Astrocyte (in vitro differentiated cells and primary cell): Measurements from ENCODE around the gene PEX6. TPM values are rescaled to one million over a fixed set of nuclear protein-coding genes. Genes with fewer than 3 reads are reported as not detected.

Experiments used
- DNase-seq: peaks from one replicate; pipeline ENCODE4 v3.0.0-alpha.2; 2010; ENCODE audit warnings: low read depth
- FAIRE-seq: peaks from 2 replicates; lab custom pipeline; 2011; peaks lifted over from hg19 to GRCh38; lab: Jason Lieb, UNC
- H2AFZ ChIP-seq: 2 replicates; pipeline ENCODE4 v1.6.0; 2012; ENCODE audit warnings: low read depth, low read length, inconsistent platforms
- H3K27ac ChIP-seq: 2 replicates; pipeline ENCODE4 v1.5.1; 2011; ENCODE audit warnings: low read depth, low read length, inconsistent platforms
- H3K27me3 ChIP-seq: 2 replicates; pipeline ENCODE4 v1.6.0; 2011; ENCODE audit warnings: low read length, inconsistent platforms; ENCODE audit not compliant: insufficient read depth
- H3K36me3 ChIP-seq: 2 replicates; pipeline ENCODE4 v1.5.1; 2011; ENCODE audit warnings: low read length, inconsistent platforms; ENCODE audit not compliant: insufficient read depth
- H3K4me1 ChIP-seq: 2 replicates; pipeline ENCODE4 v1.5.1; 2011; ENCODE audit warnings: low read length, inconsistent platforms; ENCODE audit not compliant: insufficient read depth
- H3K4me2 ChIP-seq: 2 replicates; pipeline ENCODE4 v1.6.0; 2012; ENCODE audit warnings: low read length, inconsistent platforms
- H3K4me3 ChIP-seq: 2 replicates; pipeline ENCODE4 v1.5.1; 2011; ENCODE audit warnings: low read depth, mild to moderate bottlenecking, low read length, inconsistent platforms; ENCODE audit not compliant: insufficient read depth
- H3K79me2 ChIP-seq: 2 replicates; pipeline ENCODE4 v1.6.0; 2012; ENCODE audit warnings: mild to moderate bottlenecking, low read length, inconsistent platforms; ENCODE audit not compliant: insufficient read depth
- H3K9ac ChIP-seq: 2 replicates; pipeline ENCODE4 v1.6.0; 2012; ENCODE audit warnings: mild to moderate bottlenecking, low read length, inconsistent platforms
- H3K9me3 ChIP-seq: 2 replicates; pipeline ENCODE4 v1.5.1; 2012; ENCODE audit warnings: low read depth, mild to moderate bottlenecking, low read length, inconsistent platforms; ENCODE audit not compliant: insufficient read depth
- H4K20me1 ChIP-seq: 2 replicates; pipeline ENCODE4 v1.6.0; 2012; ENCODE audit warnings: low read length, inconsistent platforms; ENCODE audit not compliant: insufficient read depth
- H3K27ac Mint-ChIP-seq: one replicate; pipeline ENCODE4 v1.8.0; 2021; ENCODE audit warnings: mild to moderate bottlenecking, mixed read lengths; ENCODE audit not compliant: unreplicated experiment
- H3K27me3 Mint-ChIP-seq: one replicate; pipeline ENCODE4 v1.8.0; 2021; ENCODE audit warnings: low read depth, mixed read lengths; ENCODE audit not compliant: unreplicated experiment
- H3K36me3 Mint-ChIP-seq: one replicate; pipeline ENCODE4 v1.8.0; 2021; ENCODE audit warnings: low read depth, mixed read lengths; ENCODE audit not compliant: unreplicated experiment
- H3K4me1 Mint-ChIP-seq: one replicate; pipeline ENCODE4 v1.8.0; 2021; ENCODE audit warnings: low read depth, mixed read lengths; ENCODE audit not compliant: unreplicated experiment
- H3K4me3 Mint-ChIP-seq: one replicate; pipeline ENCODE4 v1.8.0; 2021; ENCODE audit warnings: mild to moderate bottlenecking, moderate library complexity, mixed read lengths; ENCODE audit not compliant: unreplicated experiment
- H3K9me3 Mint-ChIP-seq: one replicate; pipeline ENCODE4 v1.8.0; 2021; ENCODE audit warnings: mild to moderate bottlenecking, mixed read lengths; ENCODE audit not compliant: unreplicated experiment
- EZH2 ChIP-seq: IDR thresholded peaks from 2 replicates; pipeline ENCODE4 v1.6.1; 2012; ENCODE audit warnings: mild to moderate bottlenecking, low read length, inconsistent platforms; ENCODE audit not compliant: insufficient read depth
- total RNA-seq: library from RNA; stranded (reverse); gene quantifications from 2 replicates; pipeline ENCODE4 v1.2.1, GENCODE V29; 2021
- TF ChIP-seq, protein P1 (sequence below): IDR thresholded peaks from 2 replicates; pipeline ENCODE4 v1.5.1; 2011; ENCODE audit warnings: low read depth, mild to moderate bottlenecking, inconsistent platforms, low read length, moderate library complexity; ENCODE audit not compliant: insufficient read depth

PEX6 gene
- total RNA-seq, 1 donor from 2014 or later: 22.7 TPM

DNA sequence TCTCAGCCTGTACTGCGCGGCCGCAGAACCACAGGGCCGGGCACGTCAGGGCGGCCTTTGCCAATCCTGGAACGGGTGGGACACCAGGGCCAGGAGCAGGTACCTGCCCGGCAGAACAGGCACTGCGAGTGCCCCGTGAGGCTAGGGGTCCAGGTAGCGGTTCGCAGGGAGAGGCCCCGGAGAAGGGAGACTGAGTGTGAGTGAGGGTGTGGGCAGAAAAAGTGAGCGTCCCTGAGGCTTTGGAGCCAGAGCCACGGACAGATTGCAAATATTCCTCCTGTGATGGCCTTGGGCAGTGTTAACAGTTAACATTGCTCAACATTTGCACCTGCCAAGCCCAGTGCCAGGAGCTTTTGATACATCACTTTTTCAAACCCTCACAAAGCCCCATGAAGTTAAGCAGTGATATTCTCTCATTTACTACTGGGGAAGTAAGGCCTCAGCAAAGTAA lies 17.9 kb downstream of the PEX6 start:
- H3K27me3 ChIP-seq: peaks cover 3% of the 10 kb centered on the region
- no peak for DNase-seq
- H3K9ac ChIP-seq: peak overlapping the region; percentile 23
- no peaks in the 10 kb centered on the region for H3K36me3 ChIP-seq
- TF ChIP-seq, protein P1, sequence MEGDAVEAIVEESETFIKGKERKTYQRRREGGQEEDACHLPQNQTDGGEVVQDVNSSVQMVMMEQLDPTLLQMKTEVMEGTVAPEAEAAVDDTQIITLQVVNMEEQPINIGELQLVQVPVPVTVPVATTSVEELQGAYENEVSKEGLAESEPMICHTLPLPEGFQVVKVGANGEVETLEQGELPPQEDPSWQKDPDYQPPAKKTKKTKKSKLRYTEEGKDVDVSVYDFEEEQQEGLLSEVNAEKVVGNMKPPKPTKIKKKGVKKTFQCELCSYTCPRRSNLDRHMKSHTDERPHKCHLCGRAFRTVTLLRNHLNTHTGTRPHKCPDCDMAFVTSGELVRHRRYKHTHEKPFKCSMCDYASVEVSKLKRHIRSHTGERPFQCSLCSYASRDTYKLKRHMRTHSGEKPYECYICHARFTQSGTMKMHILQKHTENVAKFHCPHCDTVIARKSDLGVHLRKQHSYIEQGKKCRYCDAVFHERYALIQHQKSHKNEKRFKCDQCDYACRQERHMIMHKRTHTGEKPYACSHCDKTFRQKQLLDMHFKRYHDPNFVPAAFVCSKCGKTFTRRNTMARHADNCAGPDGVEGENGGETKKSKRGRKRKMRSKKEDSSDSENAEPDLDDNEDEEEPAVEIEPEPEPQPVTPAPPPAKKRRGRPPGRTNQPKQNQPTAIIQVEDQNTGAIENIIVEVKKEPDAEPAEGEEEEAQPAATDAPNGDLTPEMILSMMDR: no peak
- TF ChIP-seq EZH2: no peak
- H3K4me2 ChIP-seq: peak overlapping the region; percentile 89
- Mint-ChIP-seq H3K9me3 (no peaks in the 10 kb centered on the region), H3K4me3 (no peak overlapping the region), H3K4me1 (no peaks in the 10 kb centered on the region), H3K36me3 (peaks cover 18% of the 10 kb centered on the region), H3K27ac (no peak overlapping the region), H3K27me3 (peaks cover 20% of the 10 kb centered on the region)
- FAIRE-seq: no peak
- H3K79me2 ChIP-seq: no peaks in the 10 kb centered on the region
- H3K9me3 ChIP-seq: no peaks in the 10 kb centered on the region
- H3K4me3 ChIP-seq: peak overlapping the region; percentile 50
- no peak overlapping the region for H3K27ac ChIP-seq
- peaks cover 9% of the 10 kb centered on the region for H3K4me1 ChIP-seq
- H2AFZ ChIP-seq: peak overlapping the region; percentile 73
- no peaks in the 10 kb centered on the region for H4K20me1 ChIP-seq

DNA sequence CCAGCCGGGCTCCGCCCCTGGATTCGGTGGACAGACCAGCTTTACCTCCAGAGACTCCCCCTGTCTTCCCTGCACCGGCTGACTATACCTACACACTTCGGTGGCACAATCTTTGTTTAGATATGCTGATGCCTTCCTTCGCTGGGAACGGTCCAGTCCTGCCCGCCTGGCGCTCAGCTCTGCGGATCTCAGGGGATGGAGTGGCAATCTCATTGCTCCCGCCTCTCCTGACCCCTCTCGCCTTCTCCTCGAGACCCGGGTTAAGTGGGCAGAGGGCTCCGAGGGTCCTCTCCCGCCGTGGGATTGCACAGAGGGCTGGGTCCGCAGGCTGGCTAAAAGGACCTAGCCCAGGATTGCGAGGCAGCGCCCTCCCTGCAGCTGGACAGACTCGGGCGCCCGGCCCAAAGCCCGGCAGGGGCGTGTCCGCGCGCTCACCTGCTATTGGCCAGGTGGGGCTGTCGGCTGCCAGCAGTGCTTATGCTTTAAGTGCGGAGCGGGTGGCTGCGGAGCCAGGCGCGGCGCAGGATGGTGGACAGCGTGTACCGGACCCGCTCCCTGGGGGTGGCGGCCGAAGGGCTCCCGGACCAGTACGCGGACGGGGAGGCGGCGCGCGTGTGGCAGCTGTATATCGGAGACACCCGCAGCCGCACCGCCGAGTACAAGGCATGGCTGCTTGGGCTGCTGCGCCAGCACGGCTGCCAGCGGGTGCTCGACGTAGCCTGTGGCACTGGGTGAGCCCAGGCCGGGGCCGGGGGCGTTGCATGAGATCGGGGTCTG lies 18.6 kb downstream of the PEX6 start, which contains the start of gene GNMT:
Gene GNMT (plus strand): TSS at position 512 of the 777 bp plus-strand sequence. CDS start 14 bp downstream, at position 526.
- H2AFZ ChIP-seq: peak within 1 kb of the TSS; percentile 73

More for the DNA sequence above, 18.6 kb downstream of the PEX6 start, which contains the start of gene GNMT:
- peak within 1 kb of the TSS; percentile 23 for H3K9ac ChIP-seq
- Mint-ChIP-seq H3K27me3 (peaks cover 20% of the 10 kb centered on the region), H3K4me1 (no peaks in the 10 kb centered on the region), H3K4me3 (peak within 1 kb of the TSS; percentile 47), H3K36me3 (peaks cover 18% of the 10 kb centered on the region), H3K9me3 (no peaks in the 10 kb centered on the region), H3K27ac (no peak within 1 kb of the TSS)
- DNase-seq (no peak), FAIRE-seq (no peak)
- peak within 1 kb of the TSS; percentile 50 for H3K4me3 ChIP-seq
- H3K36me3 ChIP-seq: no peaks in the 10 kb centered on the region
- TF ChIP-seq EZH2: peak; percentile 46
- TF ChIP-seq, protein P1: no peak
- H3K79me2 ChIP-seq: no peaks in the 10 kb centered on the region
- H3K27me3 ChIP-seq: peaks cover 3% of the 10 kb centered on the region
- H3K9me3 ChIP-seq: no peaks in the 10 kb centered on the region
- H3K27ac ChIP-seq: no peak within 1 kb of the TSS
- H3K4me1 ChIP-seq: peaks cover 9% of the 10 kb centered on the region
- H3K4me2 ChIP-seq: peak within 1 kb of the TSS; percentile 89
- H4K20me1 ChIP-seq: no peaks in the 10 kb centered on the region
